22Rv1 (cell line): Measurements from ENCODE around the gene LRRC17.

Experiments used
- CTCF ChIP-seq: fragments of 450-650 bp; IDR thresholded peaks from 2 replicates; pipeline ENCODE4 v1.5.1; 2017; ENCODE audit warnings: mild to moderate bottlenecking
- ZFX ChIP-seq: fragments of 450-650 bp; IDR thresholded peaks from 2 replicates; pipeline ENCODE4 v1.6.1; 2017; ENCODE audit warnings: antibody characterized with exemption, borderline replicate concordance

GRCh38 chr7:102931757-102932156, 19.0 kb downstream of the LRRC17 start:
- TF ChIP-seq ZFX: no peak
- TF ChIP-seq CTCF: no peak
